Loucy (cell line): Measurements from ENCODE around the gene PDCD4.

Experiments used
- H2AFZ ChIP-seq: fragments of 200-600 bp; sonication (generic); 2 replicates; pipeline ENCODE4 v1.6.0; 2016; ENCODE audit warnings: antibody characterized with exemption, mild to moderate bottlenecking, low read length, moderate library complexity
- H3F3A ChIP-seq: fragments of 200-600 bp; 2 replicates; pipeline ENCODE4 v1.6.0; 2016; ENCODE audit warnings: antibody characterized with exemption, low read depth, mild to moderate bottlenecking
- H3K27me3 ChIP-seq: fragments of 200-600 bp; sonication (generic); 2 replicates; pipeline ENCODE4 v1.6.1; 2014; ENCODE audit warnings: low read length, mild to moderate bottlenecking; ENCODE audit not compliant: insufficient read depth, poor library complexity, severe bottlenecking
- H3K36me3 ChIP-seq: fragments of 200-600 bp; sonication (generic); 2 replicates; pipeline ENCODE4 v1.6.1; 2016; ENCODE audit warnings: low read length; ENCODE audit not compliant: insufficient read depth
- H3K4me1 ChIP-seq: fragments of 200-600 bp; sonication (generic); 2 replicates; pipeline ENCODE4 v1.5.1; 2014; ENCODE audit warnings: low read length, mild to moderate bottlenecking; ENCODE audit not compliant: insufficient read depth, poor library complexity, severe bottlenecking
- H3K4me2 ChIP-seq: fragments of 200-600 bp; sonication (generic); 2 replicates; pipeline ENCODE4 v1.6.0; 2014; ENCODE audit warnings: antibody characterized with exemption, low read length, low read depth, mild to moderate bottlenecking; ENCODE audit not compliant: poor library complexity, severe bottlenecking
- H3K4me3 ChIP-seq: fragments of 200-600 bp; sonication (generic); 2 replicates; pipeline ENCODE4 v1.5.1; 2014; ENCODE audit warnings: low read length, mild to moderate bottlenecking, mixed read lengths; ENCODE audit not compliant: poor library complexity, severe bottlenecking
- H3K79me2 ChIP-seq: fragments of 200-600 bp; sonication (generic); 2 replicates; pipeline ENCODE4 v1.6.1; 2014; ENCODE audit warnings: low read length; ENCODE audit not compliant: insufficient read depth
- H3K9ac ChIP-seq: fragments of 200-600 bp; sonication (generic); 2 replicates; pipeline ENCODE4 v1.6.0; 2014; ENCODE audit warnings: mild to moderate bottlenecking, low read depth, low read length, moderate library complexity; ENCODE audit not compliant: poor library complexity, severe bottlenecking
- H3K9me2 ChIP-seq: fragments of 200-600 bp; sonication (generic); replicated peaks from 2 replicates; pipeline ENCODE4 v1.6.1; 2016; ENCODE audit warnings: low read depth, low read length, mixed read lengths
- H3K9me3 ChIP-seq: fragments of 200-600 bp; sonication (generic); 2 replicates; pipeline ENCODE4 v1.6.1; 2014; ENCODE audit warnings: mild to moderate bottlenecking, antibody characterized with exemption, low read length, low read depth; ENCODE audit not compliant: insufficient read depth
- H4K20me1 ChIP-seq: fragments of 200-600 bp; sonication (generic); 2 replicates; pipeline ENCODE4 v1.6.0; 2014; ENCODE audit warnings: antibody characterized with exemption, low read length, mild to moderate bottlenecking; ENCODE audit not compliant: insufficient read depth, poor library complexity, severe bottlenecking
- CTCF ChIP-seq: fragments of 200-600 bp; sonication (generic); conservative IDR thresholded peaks from 2 replicates; pipeline ENCODE4 v1.5.1; 2014; ENCODE audit warnings: mild to moderate bottlenecking, antibody characterized with exemption, low read length
- EZH2phosphoT487 ChIP-seq: fragments of 200-600 bp; IDR thresholded peaks from 2 replicates; pipeline ENCODE4 v1.6.1; 2018; ENCODE audit warnings: antibody characterized with exemption, mild to moderate bottlenecking, moderate library complexity, borderline replicate concordance

The PDCD4 gene

GRCh38 chr10:110893559-110894179 is 21.9 kb downstream of the PDCD4 start:
- Histone ChIP-seq H3K4me1 (no peaks in the 10 kb centered on the region), H3K4me2 (no peak overlapping the region), H3K36me3 (peaks cover 80% of the 10 kb centered on the region), H3F3A (0 out of 2 replicates have a peak, but pooled peaks cover 6% of the 10 kb centered on the region), H3K9me3 (no peaks in the 10 kb centered on the region), H3K9me2 (no peaks in the 10 kb centered on the region), H3K79me2 (peaks cover 27% of the 10 kb centered on the region), H4K20me1 (peaks cover 8% of the 10 kb centered on the region), H3K9ac (no peak overlapping the region), H3K4me3 (no peak overlapping the region), H3K27me3 (no peaks in the 10 kb centered on the region), H2AFZ (no peak overlapping the region)
- TF ChIP-seq EZH2phosphoT487 (no peak), CTCF (peak; percentile 73)

GRCh38 chr10:110897184-110897583 is 25.5 kb downstream of the PDCD4 start:
- no peak overlapping the region for H3K4me3 ChIP-seq
- peaks cover 8% of the 10 kb centered on the region for H4K20me1 ChIP-seq
- H3K9me2 ChIP-seq: no peaks in the 10 kb centered on the region
- no peak overlapping the region for H3K4me2 ChIP-seq
- H3K27me3 ChIP-seq: no peaks in the 10 kb centered on the region
- no peaks in the 10 kb centered on the region for H3K9me3 ChIP-seq
- TF ChIP-seq EZH2phosphoT487 (no peak), CTCF (no peak)
- no peak overlapping the region for H3K9ac ChIP-seq
- H3K79me2 ChIP-seq: peaks cover 15% of the 10 kb centered on the region; the same call in 1 of the 2 replicates
- no peaks in the 10 kb centered on the region for H3K4me1 ChIP-seq
- H2AFZ ChIP-seq: no peak overlapping the region
- H3F3A ChIP-seq: no peaks in the 10 kb centered on the region
- peaks cover 84% of the 10 kb centered on the region for H3K36me3 ChIP-seq

GRCh38 chr10:110898391-110898790 is 26.7 kb downstream of the PDCD4 start:
- Histone ChIP-seq H3K4me2 (no peak overlapping the region), H3K4me3 (no peak overlapping the region), H2AFZ (no peak overlapping the region), H3K27me3 (no peaks in the 10 kb centered on the region), H4K20me1 (peaks cover 4% of the 10 kb centered on the region), H3K4me1 (no peaks in the 10 kb centered on the region), H3K9ac (no peak overlapping the region), H3K9me3 (no peaks in the 10 kb centered on the region), H3F3A (no peaks in the 10 kb centered on the region), H3K36me3 (peaks cover 77% of the 10 kb centered on the region), H3K9me2 (no peaks in the 10 kb centered on the region), H3K79me2 (peaks cover 15% of the 10 kb centered on the region; the same call in 1 of the 2 replicates)
- TF ChIP-seq CTCF (no peak), EZH2phosphoT487 (no peak)
